ENCODE measurements around the gene PCK1. TPM values are rescaled to one million over a fixed set of nuclear protein-coding genes. Genes with fewer than 3 reads are reported as not detected.

The PCK1 gene
- total and polyA plus RNA-seq, 2 of the 13 experiments (the other 11 are each of a cell fraction or from before 2014, with no cell fraction given): 6.5 to 12.6 TPM

- TF ChIP-seq U2AF2 (IDR thresholded peaks at IDR 0.05; ENCODE audit: low read depth, low read length) (no peak), TRIM24 (CRISPR knock-in tag; IDR thresholded peaks at IDR 0.05) (no peak), CBX1 (IDR thresholded peaks at IDR 0.05; ENCODE audit: low read depth) (no peak), SNAPC4 (CRISPR knock-in tag; IDR thresholded peaks at IDR 0.05) (no peak), TBX3 (IDR thresholded peaks at IDR 0.05; ENCODE audit: borderline replicate concordance) (no peak), FOXO4 (CRISPR knock-in tag; conservative IDR thresholded peaks at IDR 0.05) (no peak), ZNF160 (CRISPR knock-in tag; IDR thresholded peaks at IDR 0.05) (no peak), CC2D1A (CRISPR knock-in tag; IDR thresholded peaks at IDR 0.05) (no peak), HINFP (CRISPR knock-in tag; IDR thresholded peaks at IDR 0.05; ENCODE audit: low read depth) (no peak), ZNF709 (CRISPR knock-in tag; IDR thresholded peaks at IDR 0.05) (no peak), NFRKB (IDR thresholded peaks at IDR 0.05) (no peak), ZNF580 (CRISPR knock-in tag; IDR thresholded peaks at IDR 0.05; ENCODE audit: borderline replicate concordance, low read depth) (no peak), PAF1 (CRISPR knock-in tag; IDR thresholded peaks at IDR 0.05) (no peak)
- TF ChIP-seq, protein P1, sequence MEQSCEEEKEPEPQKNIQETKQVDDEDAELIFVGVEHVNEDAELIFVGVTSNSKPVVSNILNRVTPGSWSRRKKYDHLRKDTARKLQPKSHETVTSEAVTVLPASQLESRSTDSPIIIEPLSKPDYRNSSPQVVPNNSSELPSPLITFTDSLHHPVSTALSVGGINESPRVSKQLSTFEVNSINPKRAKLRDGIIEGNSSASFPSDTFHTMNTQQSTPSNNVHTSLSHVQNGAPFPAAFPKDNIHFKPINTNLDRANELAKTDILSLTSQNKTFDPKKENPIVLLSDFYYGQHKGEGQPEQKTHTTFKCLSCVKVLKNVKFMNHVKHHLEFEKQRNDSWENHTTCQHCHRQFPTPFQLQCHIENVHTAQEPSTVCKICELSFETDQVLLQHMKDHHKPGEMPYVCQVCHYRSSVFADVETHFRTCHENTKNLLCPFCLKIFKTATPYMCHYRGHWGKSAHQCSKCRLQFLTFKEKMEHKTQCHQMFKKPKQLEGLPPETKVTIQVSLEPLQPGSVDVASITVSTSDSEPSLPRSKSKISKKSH (CRISPR knock-in tag; IDR thresholded peaks at IDR 0.05; ENCODE audit: borderline replicate concordance): no peak; the same call in 1 of the 2 replicates
- TF ChIP-seq, protein P2, sequence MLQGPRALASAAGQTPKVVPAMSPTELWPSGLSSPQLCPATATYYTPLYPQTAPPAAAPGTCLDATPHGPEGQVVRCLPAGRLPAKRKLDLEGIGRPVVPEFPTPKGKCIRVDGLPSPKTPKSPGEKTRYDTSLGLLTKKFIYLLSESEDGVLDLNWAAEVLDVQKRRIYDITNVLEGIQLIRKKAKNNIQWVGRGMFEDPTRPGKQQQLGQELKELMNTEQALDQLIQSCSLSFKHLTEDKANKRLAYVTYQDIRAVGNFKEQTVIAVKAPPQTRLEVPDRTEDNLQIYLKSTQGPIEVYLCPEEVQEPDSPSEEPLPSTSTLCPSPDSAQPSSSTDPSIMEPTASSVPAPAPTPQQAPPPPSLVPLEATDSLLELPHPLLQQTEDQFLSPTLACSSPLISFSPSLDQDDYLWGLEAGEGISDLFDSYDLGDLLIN (CRISPR knock-in tag; IDR thresholded peaks at IDR 0.05; ENCODE audit: borderline replicate concordance): no peak
- TF ChIP-seq, protein P3, sequence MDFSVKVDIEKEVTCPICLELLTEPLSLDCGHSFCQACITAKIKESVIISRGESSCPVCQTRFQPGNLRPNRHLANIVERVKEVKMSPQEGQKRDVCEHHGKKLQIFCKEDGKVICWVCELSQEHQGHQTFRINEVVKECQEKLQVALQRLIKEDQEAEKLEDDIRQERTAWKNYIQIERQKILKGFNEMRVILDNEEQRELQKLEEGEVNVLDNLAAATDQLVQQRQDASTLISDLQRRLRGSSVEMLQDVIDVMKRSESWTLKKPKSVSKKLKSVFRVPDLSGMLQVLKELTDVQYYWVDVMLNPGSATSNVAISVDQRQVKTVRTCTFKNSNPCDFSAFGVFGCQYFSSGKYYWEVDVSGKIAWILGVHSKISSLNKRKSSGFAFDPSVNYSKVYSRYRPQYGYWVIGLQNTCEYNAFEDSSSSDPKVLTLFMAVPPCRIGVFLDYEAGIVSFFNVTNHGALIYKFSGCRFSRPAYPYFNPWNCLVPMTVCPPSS (IDR thresholded peaks at IDR 0.05): no peak
Measured at GRCh38 chr20:57562541-57563465, 1.9 kb downstream of the PCK1 start (continued).
